ENCODE measurements around the gene ZDHHC5.

Gene ZDHHC5

GRCh38 chr11:57667736-57668433 is at the start of gene ZDHHC5:
Gene ZDHHC5, plus strand, starts transcription at chr11:57668114. Its CDS starts 4,977 bp downstream, at chr11:57673091.
- peaks cover 14 to 21% of the 10 kb centered on the region in 2 donors for H3K4me1 ChIP-seq (ENCODE audit: control insufficient read depth in 2 of 2, insufficient read depth in 2 of 2, low read length in 2 of 2)
- H3K4me3 ChIP-seq (ENCODE audit: low read length in 2 of 2) = peak within 1 kb of the TSS; percentile 85 to 99
- peak within 1 kb of the TSS; percentile 99 for H3K27ac ChIP-seq (ENCODE audit: low read depth in 2 of 2, low read length in 2 of 2)
- H3K9ac ChIP-seq (ENCODE audit: low read depth in 1 of 2, low read length in 2 of 2) = peak within 1 kb of the TSS; percentile 98 to 99
- H3K27me3 ChIP-seq (ENCODE audit: control insufficient read depth in 2 of 2, insufficient read depth in 2 of 2, low read length in 2 of 2) = no peaks in the 10 kb centered on the region
- peaks cover 13 to 19% of the 10 kb centered on the region in 2 donors for H3K36me3 ChIP-seq (ENCODE audit: control insufficient read depth in 2 of 2, insufficient read depth in 2 of 2, low read length in 2 of 2)
- no peaks in the 10 kb centered on the region for H3K9me3 ChIP-seq (ENCODE audit: control insufficient read depth in 2 of 2, low read length in 2 of 2)

GRCh38 chr11:57618438-57618837 is 49.5 kb upstream of the ZDHHC5 start:
- Histone ChIP-seq H3K9me3 (ENCODE audit: control insufficient read depth in 2 of 2, low read length in 2 of 2) (peaks cover 0 to 9% of the 10 kb centered on the region in 2 donors), H3K4me1 (ENCODE audit: control insufficient read depth in 2 of 2, insufficient read depth in 2 of 2, low read length in 2 of 2) (no peaks in the 10 kb centered on the region), H3K27me3 (ENCODE audit: control insufficient read depth in 2 of 2, insufficient read depth in 2 of 2, low read length in 2 of 2) (no peaks in the 10 kb centered on the region), H3K36me3 (ENCODE audit: control insufficient read depth in 2 of 2, insufficient read depth in 2 of 2, low read length in 2 of 2) (peaks cover 0 to 3% of the 10 kb centered on the region in 2 donors), H3K9ac (ENCODE audit: low read depth in 1 of 2, low read length in 2 of 2) (no peak overlapping the region), H3K4me3 (ENCODE audit: low read length in 2 of 2) (no peak overlapping the region), H3K27ac (ENCODE audit: low read depth in 2 of 2, low read length in 2 of 2) (no peak overlapping the region)

- H3K27ac ChIP-seq (ENCODE audit: low read depth in 2 of 2, low read length in 2 of 2) = no peak overlapping the region
- no peak overlapping the region for H3K4me3 ChIP-seq (ENCODE audit: low read length in 2 of 2)
- no peaks in the 10 kb centered on the region for H3K27me3 ChIP-seq (ENCODE audit: control insufficient read depth in 2 of 2, insufficient read depth in 2 of 2, low read length in 2 of 2)
- H3K36me3 ChIP-seq (ENCODE audit: control insufficient read depth in 2 of 2, insufficient read depth in 2 of 2, low read length in 2 of 2) = no peaks in the 10 kb centered on the region
- H3K9me3 ChIP-seq (ENCODE audit: control insufficient read depth in 2 of 2, low read length in 2 of 2) = peaks cover 0 to 9% of the 10 kb centered on the region in 2 donors
- no peak overlapping the region for H3K9ac ChIP-seq (ENCODE audit: low read depth in 1 of 2, low read length in 2 of 2)
- no peaks in the 10 kb centered on the region for H3K4me1 ChIP-seq (ENCODE audit: control insufficient read depth in 2 of 2, insufficient read depth in 2 of 2, low read length in 2 of 2)
Observed at GRCh38 chr11:57619331-57619730, 48.6 kb upstream of the ZDHHC5 start.

- no peaks in the 10 kb centered on the region for H3K4me1 ChIP-seq (ENCODE audit: control insufficient read depth in 2 of 2, insufficient read depth in 2 of 2, low read length in 2 of 2)
- H3K4me3 ChIP-seq (ENCODE audit: low read length in 2 of 2) = no peak overlapping the region
- H3K27ac ChIP-seq (ENCODE audit: low read depth in 2 of 2, low read length in 2 of 2) = no peak overlapping the region
- no peak overlapping the region for H3K9ac ChIP-seq (ENCODE audit: low read depth in 1 of 2, low read length in 2 of 2)
- peaks cover 0 to 9% of the 10 kb centered on the region in 2 donors for H3K9me3 ChIP-seq (ENCODE audit: control insufficient read depth in 2 of 2, low read length in 2 of 2)
- no peaks in the 10 kb centered on the region for H3K27me3 ChIP-seq (ENCODE audit: control insufficient read depth in 2 of 2, insufficient read depth in 2 of 2, low read length in 2 of 2)
- H3K36me3 ChIP-seq (ENCODE audit: control insufficient read depth in 2 of 2, insufficient read depth in 2 of 2, low read length in 2 of 2) = no peaks in the 10 kb centered on the region
Observed at GRCh38 chr11:57620467-57620866, 47.4 kb upstream of the ZDHHC5 start.

GRCh38 chr11:57622263-57622662 is 45.7 kb upstream of the ZDHHC5 start:
- peaks cover 0 to 9% of the 10 kb centered on the region in 2 donors for H3K9me3 ChIP-seq (ENCODE audit: control insufficient read depth in 2 of 2, low read length in 2 of 2)
- no peaks in the 10 kb centered on the region for H3K4me1 ChIP-seq (ENCODE audit: control insufficient read depth in 2 of 2, insufficient read depth in 2 of 2, low read length in 2 of 2)
- H3K4me3 ChIP-seq (ENCODE audit: low read length in 2 of 2) = no peak overlapping the region
- no peak overlapping the region for H3K27ac ChIP-seq (ENCODE audit: low read depth in 2 of 2, low read length in 2 of 2)
- no peaks in the 10 kb centered on the region for H3K36me3 ChIP-seq (ENCODE audit: control insufficient read depth in 2 of 2, insufficient read depth in 2 of 2, low read length in 2 of 2)
- H3K9ac ChIP-seq (ENCODE audit: low read depth in 1 of 2, low read length in 2 of 2) = no peak overlapping the region
- H3K27me3 ChIP-seq (ENCODE audit: control insufficient read depth in 2 of 2, insufficient read depth in 2 of 2, low read length in 2 of 2) = no peaks in the 10 kb centered on the region

- no peaks in the 10 kb centered on the region for H3K27me3 ChIP-seq (ENCODE audit: control insufficient read depth in 2 of 2, insufficient read depth in 2 of 2, low read length in 2 of 2)
- no peak overlapping the region for H3K9ac ChIP-seq (ENCODE audit: low read depth in 1 of 2, low read length in 2 of 2)
- no peak overlapping the region for H3K4me3 ChIP-seq (ENCODE audit: low read length in 2 of 2)
- H3K9me3 ChIP-seq (ENCODE audit: control insufficient read depth in 2 of 2, low read length in 2 of 2) = peaks cover 0 to 1% of the 10 kb centered on the region in 2 donors
- H3K4me1 ChIP-seq (ENCODE audit: control insufficient read depth in 2 of 2, insufficient read depth in 2 of 2, low read length in 2 of 2) = no peaks in the 10 kb centered on the region
- no peaks in the 10 kb centered on the region for H3K36me3 ChIP-seq (ENCODE audit: control insufficient read depth in 2 of 2, insufficient read depth in 2 of 2, low read length in 2 of 2)
- no peak overlapping the region for H3K27ac ChIP-seq (ENCODE audit: low read depth in 2 of 2, low read length in 2 of 2)
Observed at GRCh38 chr11:57624864-57625263, 43.0 kb upstream of the ZDHHC5 start.

- H3K9me3 ChIP-seq (ENCODE audit: control insufficient read depth in 2 of 2, low read length in 2 of 2) = no peaks in the 10 kb centered on the region
- H3K4me3 ChIP-seq (ENCODE audit: low read length in 2 of 2) = no peak overlapping the region
- H3K27ac ChIP-seq (ENCODE audit: low read depth in 2 of 2, low read length in 2 of 2) = no peak overlapping the region
- no peaks in the 10 kb centered on the region for H3K4me1 ChIP-seq (ENCODE audit: control insufficient read depth in 2 of 2, insufficient read depth in 2 of 2, low read length in 2 of 2)
- H3K27me3 ChIP-seq (ENCODE audit: control insufficient read depth in 2 of 2, insufficient read depth in 2 of 2, low read length in 2 of 2) = no peaks in the 10 kb centered on the region
- H3K36me3 ChIP-seq (ENCODE audit: control insufficient read depth in 2 of 2, insufficient read depth in 2 of 2, low read length in 2 of 2) = no peaks in the 10 kb centered on the region
- H3K9ac ChIP-seq (ENCODE audit: low read depth in 1 of 2, low read length in 2 of 2) = no peak overlapping the region
Observed at GRCh38 chr11:57626895-57627294, 41.0 kb upstream of the ZDHHC5 start.

- no peak overlapping the region for H3K27ac ChIP-seq (ENCODE audit: low read depth in 2 of 2, low read length in 2 of 2)
- no peaks in the 10 kb centered on the region for H3K36me3 ChIP-seq (ENCODE audit: control insufficient read depth in 2 of 2, insufficient read depth in 2 of 2, low read length in 2 of 2)
- H3K27me3 ChIP-seq (ENCODE audit: control insufficient read depth in 2 of 2, insufficient read depth in 2 of 2, low read length in 2 of 2) = peaks cover 13 to 15% of the 10 kb centered on the region in 2 donors
- H3K4me1 ChIP-seq (ENCODE audit: control insufficient read depth in 2 of 2, insufficient read depth in 2 of 2, low read length in 2 of 2) = no peaks in the 10 kb centered on the region
- H3K4me3 ChIP-seq (ENCODE audit: low read length in 2 of 2) = no peak overlapping the region
- no peaks in the 10 kb centered on the region for H3K9me3 ChIP-seq (ENCODE audit: control insufficient read depth in 2 of 2, low read length in 2 of 2)
- no peak overlapping the region for H3K9ac ChIP-seq (ENCODE audit: low read depth in 1 of 2, low read length in 2 of 2)
Observed at GRCh38 chr11:57630171-57630570, 37.7 kb upstream of the ZDHHC5 start.

- H3K27me3 ChIP-seq (ENCODE audit: control insufficient read depth in 2 of 2, insufficient read depth in 2 of 2, low read length in 2 of 2) = peaks cover 13 to 19% of the 10 kb centered on the region in 2 donors
- no peaks in the 10 kb centered on the region for H3K9me3 ChIP-seq (ENCODE audit: control insufficient read depth in 2 of 2, low read length in 2 of 2)
- no peak overlapping the region for H3K27ac ChIP-seq (ENCODE audit: low read depth in 2 of 2, low read length in 2 of 2)
- no peak overlapping the region for H3K9ac ChIP-seq (ENCODE audit: low read depth in 1 of 2, low read length in 2 of 2)
- H3K4me1 ChIP-seq (ENCODE audit: control insufficient read depth in 2 of 2, insufficient read depth in 2 of 2, low read length in 2 of 2) = no peaks in the 10 kb centered on the region
- no peak overlapping the region for H3K4me3 ChIP-seq (ENCODE audit: low read length in 2 of 2)
- H3K36me3 ChIP-seq (ENCODE audit: control insufficient read depth in 2 of 2, insufficient read depth in 2 of 2, low read length in 2 of 2) = no peaks in the 10 kb centered on the region
Observed at GRCh38 chr11:57632116-57632515, 35.8 kb upstream of the ZDHHC5 start.

GRCh38 chr11:57633394-57634070 is 34.4 kb upstream of the ZDHHC5 start:
- peaks cover 0 to 4% of the 10 kb centered on the region in 2 donors for H3K4me1 ChIP-seq (ENCODE audit: control insufficient read depth in 2 of 2, insufficient read depth in 2 of 2, low read length in 2 of 2)
- H3K9ac ChIP-seq (ENCODE audit: low read depth in 1 of 2, low read length in 2 of 2) = no peak overlapping the region
- no peaks in the 10 kb centered on the region for H3K9me3 ChIP-seq (ENCODE audit: control insufficient read depth in 2 of 2, low read length in 2 of 2)
- H3K4me3 ChIP-seq (ENCODE audit: low read length in 2 of 2) = no peak overlapping the region
- H3K27me3 ChIP-seq (ENCODE audit: control insufficient read depth in 2 of 2, insufficient read depth in 2 of 2, low read length in 2 of 2) = peaks cover 19 to 24% of the 10 kb centered on the region in 2 donors
- H3K27ac ChIP-seq (ENCODE audit: low read depth in 2 of 2, low read length in 2 of 2) = no peak overlapping the region
- no peaks in the 10 kb centered on the region for H3K36me3 ChIP-seq (ENCODE audit: control insufficient read depth in 2 of 2, insufficient read depth in 2 of 2, low read length in 2 of 2)

All from mucosa of rectum (tissue), 2 donors.